ENCODE results near the gene KLHL2. TPM values are rescaled to one million over a fixed set of nuclear protein-coding genes. Genes with fewer than 3 reads are reported as not detected.

KLHL2 gene, protein sequence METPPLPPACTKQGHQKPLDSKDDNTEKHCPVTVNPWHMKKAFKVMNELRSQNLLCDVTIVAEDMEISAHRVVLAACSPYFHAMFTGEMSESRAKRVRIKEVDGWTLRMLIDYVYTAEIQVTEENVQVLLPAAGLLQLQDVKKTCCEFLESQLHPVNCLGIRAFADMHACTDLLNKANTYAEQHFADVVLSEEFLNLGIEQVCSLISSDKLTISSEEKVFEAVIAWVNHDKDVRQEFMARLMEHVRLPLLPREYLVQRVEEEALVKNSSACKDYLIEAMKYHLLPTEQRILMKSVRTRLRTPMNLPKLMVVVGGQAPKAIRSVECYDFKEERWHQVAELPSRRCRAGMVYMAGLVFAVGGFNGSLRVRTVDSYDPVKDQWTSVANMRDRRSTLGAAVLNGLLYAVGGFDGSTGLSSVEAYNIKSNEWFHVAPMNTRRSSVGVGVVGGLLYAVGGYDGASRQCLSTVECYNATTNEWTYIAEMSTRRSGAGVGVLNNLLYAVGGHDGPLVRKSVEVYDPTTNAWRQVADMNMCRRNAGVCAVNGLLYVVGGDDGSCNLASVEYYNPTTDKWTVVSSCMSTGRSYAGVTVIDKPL
- 18.3 and 20.1 TPM in 2 replicates for total RNA-seq

DNA sequence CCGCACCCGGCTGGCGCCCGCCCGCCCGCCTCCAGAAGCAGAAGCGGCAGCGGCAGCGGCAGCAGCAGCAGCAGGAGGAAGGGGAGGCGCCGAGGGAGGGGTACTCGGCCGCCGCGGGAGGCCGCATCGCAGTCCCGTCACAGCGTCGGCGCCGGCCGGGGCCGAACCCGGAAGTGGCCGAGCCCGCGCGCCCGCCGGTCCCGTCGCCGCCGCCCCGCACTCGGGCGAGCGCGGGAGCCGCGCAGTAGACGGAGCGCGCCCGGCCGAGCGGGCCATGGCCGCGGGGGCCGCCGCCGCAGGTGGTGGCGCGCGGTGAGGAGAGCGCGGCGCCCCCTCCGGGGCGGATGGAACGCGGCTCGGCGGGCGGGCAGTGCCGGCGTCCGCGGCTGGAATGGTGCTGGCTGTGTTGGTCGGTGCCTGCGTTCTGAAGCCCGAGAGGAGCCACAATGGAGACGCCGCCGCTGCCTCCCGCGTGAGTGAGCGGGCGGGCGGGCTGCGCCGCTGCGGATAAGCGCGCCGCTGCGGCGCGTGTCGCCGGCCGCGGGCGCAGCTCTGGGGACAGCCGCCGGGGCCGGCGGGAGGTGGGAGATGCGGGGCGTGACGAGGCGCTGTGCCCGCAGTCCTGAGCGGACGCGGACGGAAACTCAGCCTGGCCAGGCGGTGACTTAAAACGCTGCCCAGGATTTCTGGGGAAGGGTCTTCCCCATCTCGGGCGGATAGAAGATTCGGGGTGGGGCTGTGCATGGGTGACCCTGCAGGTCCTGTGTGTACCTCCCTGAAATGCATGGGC, at the start of gene KLHL2:
Gene KLHL2 (plus strand): TSS at position 131 of the 790 bp plus-strand sequence. CDS start 316 bp downstream, at position 447.

GRCh38 chr4:165327211-165328100, 120.1 kb downstream of the KLHL2 start, which contains the start of gene MSMO1:
MSMO1 (plus strand) TSS chr4:165327669; CDS start chr4:165333371, 5,702 bp downstream.

Small RNA genes lying within 50 kb of the gene (small RNA-seq; reads per million reads assigned to genes)
- not detected for gene RNU4-87P (ENCODE audit: low replicate concordance)

Other genes with a start within 250 kb of the KLHL2 start
- 2.7 and 4.2 TPM in 2 replicates for gene TRIM61, start 229.9 kb upstream of the KLHL2 start, total RNA-seq
- 0.88 and 1.1 TPM in 2 replicates for gene TRIM60, start 175.6 kb upstream of the KLHL2 start, total RNA-seq
- gene TRIM75, start 153.7 kb upstream of the KLHL2 start, total RNA-seq, result under 0.01 and 0.43 TPM in 2 replicates
- 12.0 and 15.1 TPM in 2 replicates for gene TMEM192, start 94.7 kb upstream of the KLHL2 start, total RNA-seq
- gene MSMO1, start 120.1 kb downstream of the KLHL2 start, total RNA-seq, result 264 and 362 TPM in 2 replicates
- 0.44 and 2.3 TPM in 2 replicates for gene CPE, start 171.4 kb downstream of the KLHL2 start, total RNA-seq

Data from placental pericyte (primary cell).